ENCODE data around the gene ANAPC10. TPM values are rescaled to one million over a fixed set of nuclear protein-coding genes. Genes with fewer than 3 reads are reported as not detected.

ANAPC10 gene
- total and polyA plus RNA-seq, 10 donors, result 12.0 to 42.2 (median 19.2) TPM

DNA sequence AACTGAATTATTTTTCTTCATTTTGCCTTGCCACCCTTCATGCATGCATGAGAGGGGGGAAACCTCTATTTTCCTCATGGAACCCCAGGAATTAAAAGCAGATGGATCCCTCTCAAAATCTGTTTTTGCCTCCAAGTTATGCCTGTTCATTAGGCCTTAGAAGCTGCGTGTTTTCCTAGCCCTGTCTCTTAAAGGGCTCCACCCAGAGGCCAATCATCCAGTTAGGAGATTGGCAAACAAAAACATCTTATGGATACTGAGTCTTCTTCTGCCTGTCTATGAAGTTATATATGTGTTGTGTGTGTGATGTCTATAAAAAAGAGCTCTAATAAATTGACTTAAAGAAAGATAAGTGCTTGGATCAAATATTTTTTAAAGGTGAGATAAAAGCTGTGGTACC is 142.9 kb downstream of the ANAPC10 start:
- Histone ChIP-seq H3K4me1 (no peaks in the 10 kb centered on the region), H3K27ac (no peak overlapping the region), H3K9me3 (peaks cover 7 to 89% (median 76%) of the 10 kb centered on the region in 8 donors), H3K27me3 (replicated peaks in 1 of 7) (no peaks in the 10 kb centered on the region), H3K4me3 (no peak overlapping the region), H3K36me3 (no peaks in the 10 kb centered on the region)
- no peak for DNase-seq
- 69 to 89% (median 81%) methylated on average over 1 of the region's 1 CpG for WGBS, 5 donors
- TF ChIP-seq, protein P1, sequence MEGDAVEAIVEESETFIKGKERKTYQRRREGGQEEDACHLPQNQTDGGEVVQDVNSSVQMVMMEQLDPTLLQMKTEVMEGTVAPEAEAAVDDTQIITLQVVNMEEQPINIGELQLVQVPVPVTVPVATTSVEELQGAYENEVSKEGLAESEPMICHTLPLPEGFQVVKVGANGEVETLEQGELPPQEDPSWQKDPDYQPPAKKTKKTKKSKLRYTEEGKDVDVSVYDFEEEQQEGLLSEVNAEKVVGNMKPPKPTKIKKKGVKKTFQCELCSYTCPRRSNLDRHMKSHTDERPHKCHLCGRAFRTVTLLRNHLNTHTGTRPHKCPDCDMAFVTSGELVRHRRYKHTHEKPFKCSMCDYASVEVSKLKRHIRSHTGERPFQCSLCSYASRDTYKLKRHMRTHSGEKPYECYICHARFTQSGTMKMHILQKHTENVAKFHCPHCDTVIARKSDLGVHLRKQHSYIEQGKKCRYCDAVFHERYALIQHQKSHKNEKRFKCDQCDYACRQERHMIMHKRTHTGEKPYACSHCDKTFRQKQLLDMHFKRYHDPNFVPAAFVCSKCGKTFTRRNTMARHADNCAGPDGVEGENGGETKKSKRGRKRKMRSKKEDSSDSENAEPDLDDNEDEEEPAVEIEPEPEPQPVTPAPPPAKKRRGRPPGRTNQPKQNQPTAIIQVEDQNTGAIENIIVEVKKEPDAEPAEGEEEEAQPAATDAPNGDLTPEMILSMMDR (IDR thresholded peaks at IDR 0.05 in 8 of 11, conservative IDR thresholded peaks at IDR 0.05 in 3 of 11), result no peak
- TF ChIP-seq POLR2AphosphoS5 (IDR thresholded peaks at IDR 0.05), result no peak
- TF ChIP-seq POLR2A (IDR thresholded peaks at IDR 0.05), result no peak
- intact Hi-C loops (cut with DNase I; ENCODE audit: low total_unique reads), result no loop called here

DNA sequence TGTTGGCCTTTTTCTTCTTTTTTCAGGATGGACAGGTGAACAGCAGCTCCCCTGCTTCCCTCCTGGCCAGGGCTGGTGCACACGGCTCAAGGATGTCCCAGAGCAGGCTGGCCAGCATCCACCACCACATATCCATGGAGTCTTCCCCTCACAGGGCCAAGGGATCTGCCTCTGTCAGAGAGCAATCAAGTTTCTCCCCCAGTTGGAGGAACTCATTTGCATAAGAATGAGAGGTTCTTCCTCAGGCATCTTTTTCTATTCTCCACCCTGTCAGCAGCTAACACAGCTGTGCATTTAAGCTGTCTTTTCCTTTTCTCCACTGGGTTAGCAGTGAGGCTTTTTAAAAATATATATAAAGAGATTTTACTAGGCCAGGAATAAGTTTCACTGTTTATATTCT is 143.8 kb downstream of the ANAPC10 start:
- no peak for DNase-seq
- H3K27ac ChIP-seq, result no peak overlapping the region
- no peaks in the 10 kb centered on the region for H3K36me3 ChIP-seq
- TF ChIP-seq POLR2A (IDR thresholded peaks at IDR 0.05), result no peak
- WGBS, 5 donors, result 58 to 91% (median 79%) methylated on average over 1 of the region's 1 CpG
- intact Hi-C loops (cut with DNase I; ENCODE audit: low total_unique reads), result no loop called here
- no peaks in the 10 kb centered on the region for H3K27me3 ChIP-seq (replicated peaks in 1 of 7)
- H3K9me3 ChIP-seq, result peaks cover 7 to 80% (median 69%) of the 10 kb centered on the region in 8 donors
- no peaks in the 10 kb centered on the region for H3K4me1 ChIP-seq
- H3K4me3 ChIP-seq, result no peak overlapping the region

DNA sequence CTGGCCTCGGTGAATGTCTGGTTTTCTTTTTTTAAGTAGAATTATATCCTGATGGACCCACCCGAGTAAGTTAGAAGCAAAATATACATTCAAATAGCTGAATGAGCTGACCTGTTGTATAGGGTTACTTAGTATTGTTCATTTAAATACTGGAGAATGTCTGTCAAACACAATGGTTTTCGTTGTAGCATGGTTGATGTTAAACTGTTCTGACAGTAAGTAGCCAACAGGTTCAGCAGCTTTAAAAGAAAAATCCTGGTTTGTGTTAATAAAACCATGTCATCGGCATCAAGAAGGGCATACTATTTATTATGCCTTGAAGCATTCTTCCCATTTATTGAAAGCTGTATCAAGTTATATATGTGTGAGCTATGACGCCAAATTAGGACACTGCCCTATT is 149.6 kb downstream of the ANAPC10 start:
- Histone ChIP-seq H3K36me3 (no peaks in the 10 kb centered on the region), H3K27ac (no peak overlapping the region), H3K27me3 (replicated peaks in 1 of 7) (no peaks in the 10 kb centered on the region), H3K4me3 (no peak overlapping the region), H3K4me1 (no peaks in the 10 kb centered on the region), H3K9me3 (peaks cover 7 to 26% (median 19%) of the 10 kb centered on the region in 8 donors)
- WGBS, 5 donors, result 78 to 90% (median 88%) methylated on average over 5 of the region's 5 CpGs
- intact Hi-C loops (cut with DNase I; ENCODE audit: low total_unique reads), result no loop called here
- TF ChIP-seq, protein P1 (IDR thresholded peaks at IDR 0.05 in 8 of 11, conservative IDR thresholded peaks at IDR 0.05 in 3 of 11), result no peak
- TF ChIP-seq POLR2AphosphoS5 (IDR thresholded peaks at IDR 0.05), result no peak
- no peak for TF ChIP-seq POLR2A (IDR thresholded peaks at IDR 0.05)
- no peak for DNase-seq

DNA sequence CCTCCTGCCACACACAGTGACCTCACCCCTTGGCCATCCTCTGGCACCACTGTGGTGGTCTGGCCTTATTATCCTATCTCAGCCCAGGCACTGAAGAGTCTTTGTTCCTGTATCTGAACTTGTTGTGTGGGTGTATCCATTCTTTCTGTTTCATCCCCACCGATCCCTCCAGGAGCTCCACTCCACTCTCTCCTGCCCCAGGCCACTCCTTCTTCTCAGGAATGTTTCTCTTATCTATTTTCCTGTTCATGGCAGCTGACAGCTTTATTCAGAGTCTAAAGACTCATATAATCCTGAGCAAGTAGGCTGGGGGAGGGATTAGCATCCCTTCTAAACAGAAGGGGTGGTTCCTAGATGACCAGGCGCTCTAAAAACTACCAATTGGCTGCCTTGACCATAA is 150.0 kb downstream of the ANAPC10 start:
- TF ChIP-seq POLR2A (IDR thresholded peaks at IDR 0.05) (no peak), POLR2AphosphoS5 (IDR thresholded peaks at IDR 0.05) (no peak)
- TF ChIP-seq, protein P1 (IDR thresholded peaks at IDR 0.05 in 8 of 11, conservative IDR thresholded peaks at IDR 0.05 in 3 of 11), result no peak
- no peaks in the 10 kb centered on the region for H3K4me1 ChIP-seq
- intact Hi-C loops (cut with DNase I; ENCODE audit: low total_unique reads), result no loop called here
- no peaks in the 10 kb centered on the region for H3K36me3 ChIP-seq
- no peak overlapping the region for H3K27ac ChIP-seq
- no peak overlapping the region for H3K4me3 ChIP-seq
- H3K27me3 ChIP-seq (replicated peaks in 1 of 7), result no peaks in the 10 kb centered on the region
- DNase-seq, result no peak
- WGBS, 5 donors, result 68 to 85% (median 79%) methylated on average over 2 of the region's 2 CpGs
- H3K9me3 ChIP-seq, result peaks cover 5 to 22% (median 15%) of the 10 kb centered on the region in 8 donors

Other genes starting within 250 kb of the ANAPC10 start
- gene ABCE1, start 115 bp upstream of the ANAPC10 start, total RNA-seq, result 10 to 100 TPM; 51.5 to 83.5 (median 57.1) TPM
- 10 to 100 TPM; 16.9 to 29.9 (median 24.3) TPM for gene ABCE1, start 115 bp upstream of the ANAPC10 start, polyA plus RNA-seq
- gene OTUD4, start 82.4 kb upstream of the ANAPC10 start, total RNA-seq, result 10 to 100 TPM; 33.3 to 53.0 (median 46.5) TPM
- 10 to 100 TPM in 1 of 3 donors, 1 to 10 TPM in 2; 8.1 to 12.7 (median 8.5) TPM for gene OTUD4, start 82.4 kb upstream of the ANAPC10 start, polyA plus RNA-seq